NCI-H748 (cell line): ENCODE results near the gene FANCM.
A peak's percentile ranks its signal among the peaks of the same experiment; 100 is the strongest.

ENCODE experiments used
- DNase-seq: peaks from one replicate; lab custom pipeline; 2025; ENCODE audit not compliant: unreplicated experiment; lab: John Stamatoyannopoulos, UW

The FANCM gene

DNA sequence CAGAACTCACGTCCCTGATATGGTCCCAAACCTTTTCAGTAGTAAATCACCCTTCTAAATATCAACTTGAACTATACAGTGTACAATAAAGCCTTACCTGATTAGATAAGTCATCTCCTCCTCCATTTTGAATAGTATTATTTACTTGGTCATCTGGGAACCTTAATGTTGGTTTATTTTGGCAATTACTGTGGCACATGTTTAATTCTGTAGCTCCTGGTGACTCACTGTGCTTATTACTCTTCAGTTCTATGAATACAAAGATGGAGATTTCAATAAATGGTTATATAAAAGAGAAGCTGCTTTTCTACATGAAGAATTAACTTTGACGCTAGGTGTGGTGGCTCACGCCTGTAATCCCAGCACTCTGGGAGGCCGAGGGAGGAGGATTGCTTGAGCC, 91.8 kb downstream of the FANCM start:
- no peak for DNase-seq

DNA sequence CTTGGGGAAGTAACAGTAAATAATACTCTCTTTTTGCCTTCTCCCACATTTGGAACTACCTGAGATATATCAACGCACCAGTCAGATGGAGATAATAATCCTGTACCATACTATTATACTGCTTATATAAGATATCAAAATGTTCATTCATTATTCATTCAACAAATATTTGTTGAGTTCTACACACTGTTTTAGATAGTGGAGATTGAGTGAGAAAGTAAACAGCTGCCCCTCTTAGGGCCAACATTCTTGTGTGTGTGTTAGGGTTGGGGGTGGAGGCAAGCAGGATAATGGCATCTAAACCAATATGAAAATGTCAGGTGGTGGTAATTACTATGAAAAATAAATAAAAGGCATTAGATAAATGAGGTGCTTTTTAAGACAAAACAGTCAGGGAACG, 103.3 kb downstream of the FANCM start:
- DNase-seq = peak; percentile 6

DNA sequence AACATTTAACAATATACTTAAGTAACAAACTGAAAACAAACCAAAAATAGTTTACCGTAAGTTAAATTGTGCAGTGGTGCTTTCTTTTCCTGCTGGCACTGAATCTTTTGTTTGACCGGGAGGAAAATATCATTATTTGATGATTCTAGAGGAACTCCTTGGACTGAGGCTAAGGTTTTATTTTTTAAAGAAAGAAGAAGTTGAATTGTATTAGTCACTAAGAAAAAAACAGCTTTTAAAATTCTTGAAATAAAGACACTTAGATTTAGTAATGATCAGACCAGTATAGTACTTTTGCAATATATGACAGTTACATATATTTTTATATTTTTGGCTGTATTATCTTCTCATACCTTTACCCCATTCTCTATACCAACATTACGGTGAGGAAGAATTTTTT, 107.0 kb downstream of the FANCM start:
- DNase-seq = no peak

DNA sequence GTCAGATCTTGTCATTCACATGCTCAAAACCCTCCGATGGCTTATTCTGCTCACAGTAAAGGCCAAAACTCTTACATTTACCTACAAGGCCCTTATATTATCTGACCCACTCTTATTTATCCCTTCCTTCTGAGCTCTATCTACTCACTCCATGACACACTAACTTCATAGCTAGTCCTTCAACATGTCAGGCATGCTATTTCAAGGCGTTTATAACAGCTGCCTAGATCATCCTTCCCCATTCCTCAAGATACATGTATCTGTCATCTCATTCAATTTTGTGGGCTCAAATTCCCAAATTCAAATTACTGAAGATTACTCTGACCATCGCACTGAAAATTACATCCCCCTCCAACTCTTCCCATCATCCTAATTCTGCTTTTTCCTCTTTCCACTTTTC, 110.4 kb downstream of the FANCM start:
- no peak for DNase-seq

DNA sequence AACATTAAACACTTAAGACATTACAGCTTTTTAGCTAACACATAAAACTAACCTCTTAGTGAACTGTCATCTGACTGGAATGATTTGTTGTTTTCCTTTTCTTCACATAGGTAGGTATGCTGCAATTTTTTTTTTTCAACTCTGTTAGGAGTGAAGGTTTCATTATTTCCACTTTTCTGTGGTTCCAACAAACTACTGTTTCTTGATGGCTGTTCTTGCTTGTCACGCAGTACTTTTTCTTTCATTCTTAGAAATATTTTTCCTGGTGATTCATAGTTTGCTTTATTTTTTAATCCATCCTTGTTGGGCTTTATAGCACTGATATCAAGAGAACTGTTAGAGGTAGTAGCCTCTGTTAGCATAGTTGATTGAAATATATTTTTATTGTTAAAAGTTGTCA, 111.0 kb downstream of the FANCM start:
- no peak for DNase-seq

DNA sequence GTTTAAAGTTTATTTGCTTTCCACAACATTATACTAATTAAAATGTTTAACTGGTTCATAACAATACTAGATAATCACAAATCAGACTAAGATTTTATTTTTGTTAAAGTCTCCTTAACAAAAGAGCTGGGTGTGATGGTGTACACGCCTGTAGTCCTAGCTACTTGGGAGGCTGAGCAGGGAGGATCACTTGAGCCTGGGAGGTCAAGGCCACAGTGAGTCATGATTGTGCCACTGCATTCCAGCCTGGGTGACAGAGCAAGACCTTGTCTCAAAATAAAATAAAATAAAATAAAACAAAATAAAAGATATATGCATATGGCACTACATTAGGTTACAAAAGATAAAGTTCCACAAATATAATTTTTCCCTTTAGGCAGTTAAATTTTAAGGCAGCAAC, 111.7 kb downstream of the FANCM start:
- DNase-seq = no peak

DNA sequence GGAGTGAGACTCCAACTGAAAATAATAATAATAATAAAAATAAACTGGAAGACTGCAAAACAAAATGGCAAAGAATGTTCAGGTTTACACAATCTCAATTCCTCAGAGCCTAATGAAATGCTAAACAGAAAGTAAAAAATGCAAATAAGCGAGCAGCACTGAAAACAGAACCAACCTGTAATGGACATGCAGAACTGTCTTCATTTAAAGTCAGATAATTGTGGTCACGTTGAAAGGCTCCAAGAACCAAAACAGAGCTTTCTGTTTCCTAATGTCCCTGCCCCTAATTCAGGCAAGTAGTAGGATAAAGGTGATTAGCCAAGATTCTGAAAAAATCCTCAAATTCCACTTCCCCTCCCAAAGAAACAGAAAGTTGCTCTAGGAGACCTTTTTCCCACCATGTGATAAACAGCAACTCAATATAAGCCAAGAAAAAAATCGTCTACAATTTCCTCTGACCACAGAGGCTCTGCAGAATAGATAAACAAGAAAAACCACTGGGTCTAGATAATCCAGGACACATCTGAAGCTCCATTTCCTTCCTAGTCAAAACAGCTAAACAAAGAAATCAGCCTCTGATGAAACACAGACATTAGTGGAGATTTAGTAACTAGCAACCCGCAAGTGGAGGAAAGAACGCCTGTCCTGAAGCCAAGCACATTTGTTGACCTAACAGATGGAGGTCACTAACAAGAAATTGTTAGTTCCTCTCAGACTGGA, 114.3 kb downstream of the FANCM start:
- DNase-seq = no peak
